HEK293 (cell line): ENCODE results near the gene LRRC47.

ENCODE experiments used
- CTCF ChIP-seq: fragments of 450-650 bp; formaldehyde crosslinking; IDR thresholded peaks from 2 replicates; pipeline ENCODE4 v1.5.1; 2016; ENCODE audit warnings: missing biosample characterization, missing genetic modification characterization
- KLF17 ChIP-seq: fragments of 450-650 bp; formaldehyde crosslinking; IDR thresholded peaks from 2 replicates; pipeline ENCODE4 v1.5.1; 2016; ENCODE audit warnings: missing biosample characterization, missing genetic modification characterization
- OSR2 ChIP-seq: fragments of 450-650 bp; formaldehyde crosslinking; IDR thresholded peaks from 2 replicates; pipeline ENCODE4 v1.5.1; 2016; ENCODE audit warnings: missing biosample characterization, missing genetic modification characterization
- REST ChIP-seq: fragments of 450-650 bp; formaldehyde crosslinking; IDR thresholded peaks from 2 replicates; pipeline ENCODE4 v1.5.1; 2016; ENCODE audit warnings: missing biosample characterization, missing genetic modification characterization
- ZEB2 ChIP-seq: fragments of 450-650 bp; formaldehyde crosslinking; IDR thresholded peaks from 2 replicates; pipeline ENCODE4 v1.5.1; 2016; ENCODE audit warnings: missing biosample characterization, missing genetic modification characterization
- ZNF133 ChIP-seq: fragments of 450-650 bp; formaldehyde crosslinking; IDR thresholded peaks from 2 replicates; pipeline ENCODE4 v1.5.1; 2016; ENCODE audit warnings: missing biosample characterization, missing genetic modification characterization
- ZNF239 ChIP-seq: fragments of 450-650 bp; formaldehyde crosslinking; IDR thresholded peaks from 2 replicates; pipeline ENCODE4 v1.5.1; 2016; ENCODE audit warnings: missing biosample characterization, missing genetic modification characterization
- ZNF266 ChIP-seq: fragments of 450-650 bp; formaldehyde crosslinking; IDR thresholded peaks from 2 replicates; pipeline ENCODE4 v1.5.1; 2016; ENCODE audit warnings: missing biosample characterization, missing genetic modification characterization, low read depth
- ZNF302 ChIP-seq: fragments of 450-650 bp; formaldehyde crosslinking; IDR thresholded peaks from 2 replicates; pipeline ENCODE4 v1.5.1; 2016; ENCODE audit warnings: missing biosample characterization, missing genetic modification characterization, low read depth
- ZNF747 ChIP-seq: fragments of 450-650 bp; formaldehyde crosslinking; IDR thresholded peaks from 2 replicates; pipeline ENCODE4 v1.5.1; 2016; ENCODE audit warnings: missing biosample characterization, missing genetic modification characterization

- TF ChIP-seq ZEB2 (no peak), ZNF266 (tag by site-specific recombination) (no peak), CTCF (no peak), REST (tag by site-specific recombination) (no peak), KLF17 (tag by site-specific recombination) (no peak), ZNF239 (tag by site-specific recombination) (no peak), ZNF133 (tag by site-specific recombination) (no peak), OSR2 (tag by site-specific recombination) (no peak), ZNF302 (no peak), ZNF747 (tag by site-specific recombination) (no peak)
These were observed 46.8 kb downstream of the LRRC47 start for GRCh38 chr1:3749512-3749911.
